Islet precursor cell (in vitro differentiated cells): ENCODE measurements around the gene SYNDIG1.
"Not testable (repeated sequence)": the region's sequence is repeated elsewhere in the genome, so short reads cannot be mapped to it uniquely, and the experiment has no call there.

Source experiments
- DNase-seq: peaks from one replicate; pipeline ENCODE4 v3.0.0-alpha.2; 2018

SYNDIG1 gene

GRCh38 chr20:24493661-24494459 lies 24.4 kb downstream of the SYNDIG1 start:
- peak; percentile 48 for DNase-seq

GRCh38 chr20:24494460-24494920 lies 25.1 kb downstream of the SYNDIG1 start:
- peak; percentile 41 for DNase-seq

GRCh38 chr20:24495266-24495665 lies 25.8 kb downstream of the SYNDIG1 start:
- peak; percentile 73 for DNase-seq

GRCh38 chr20:24497851-24498250 lies 28.4 kb downstream of the SYNDIG1 start:
- no peak for DNase-seq

GRCh38 chr20:24498641-24499040 lies 29.2 kb downstream of the SYNDIG1 start:
- no peak for DNase-seq

GRCh38 chr20:24499472-24499871 lies 30.0 kb downstream of the SYNDIG1 start:
- no peak for DNase-seq

- peak; percentile 92 for DNase-seq
These were observed 32.5 kb downstream of the SYNDIG1 start for GRCh38 chr20:24501764-24502556.

- no peak for DNase-seq
These were observed 33.2 kb downstream of the SYNDIG1 start for GRCh38 chr20:24502661-24503060.

GRCh38 chr20:24503352-24503931 lies 34.0 kb downstream of the SYNDIG1 start:
- peak; percentile 68 for DNase-seq

- no peak for DNase-seq
These were observed 35.2 kb downstream of the SYNDIG1 start for GRCh38 chr20:24504331-24505285.

- no peak for DNase-seq
These were observed 36.7 kb downstream of the SYNDIG1 start for GRCh38 chr20:24506146-24506545.

GRCh38 chr20:24506696-24507095 lies 37.3 kb downstream of the SYNDIG1 start:
- DNase-seq: no peak

GRCh38 chr20:24507182-24507853 lies 37.9 kb downstream of the SYNDIG1 start:
- no peak for DNase-seq

GRCh38 chr20:24512441-24512840 lies 43.0 kb downstream of the SYNDIG1 start:
- not testable (repeated sequence) for DNase-seq

- DNase-seq: peak; percentile 13
These were observed 49.1 kb downstream of the SYNDIG1 start for GRCh38 chr20:24518515-24518914.

- DNase-seq: no peak
These were observed 50.0 kb downstream of the SYNDIG1 start for GRCh38 chr20:24519476-24519875.

- DNase-seq: no peak
These were observed 51.6 kb downstream of the SYNDIG1 start for GRCh38 chr20:24521032-24521431.

GRCh38 chr20:24522452-24523330 lies 53.3 kb downstream of the SYNDIG1 start:
- peak; percentile 47 for DNase-seq

- DNase-seq: no peak
These were observed 54.2 kb downstream of the SYNDIG1 start for GRCh38 chr20:24523661-24524060.

- no peak for DNase-seq
These were observed 59.3 kb downstream of the SYNDIG1 start for GRCh38 chr20:24528583-24529368.
